ENCODE data around the gene PTPRN2. TPM values are rescaled to one million over a fixed set of nuclear protein-coding genes. Genes with fewer than 3 reads are reported as not detected.

Gene PTPRN2
- total RNA-seq, 1 donor from 2014 or later = 11.4 TPM

DNA sequence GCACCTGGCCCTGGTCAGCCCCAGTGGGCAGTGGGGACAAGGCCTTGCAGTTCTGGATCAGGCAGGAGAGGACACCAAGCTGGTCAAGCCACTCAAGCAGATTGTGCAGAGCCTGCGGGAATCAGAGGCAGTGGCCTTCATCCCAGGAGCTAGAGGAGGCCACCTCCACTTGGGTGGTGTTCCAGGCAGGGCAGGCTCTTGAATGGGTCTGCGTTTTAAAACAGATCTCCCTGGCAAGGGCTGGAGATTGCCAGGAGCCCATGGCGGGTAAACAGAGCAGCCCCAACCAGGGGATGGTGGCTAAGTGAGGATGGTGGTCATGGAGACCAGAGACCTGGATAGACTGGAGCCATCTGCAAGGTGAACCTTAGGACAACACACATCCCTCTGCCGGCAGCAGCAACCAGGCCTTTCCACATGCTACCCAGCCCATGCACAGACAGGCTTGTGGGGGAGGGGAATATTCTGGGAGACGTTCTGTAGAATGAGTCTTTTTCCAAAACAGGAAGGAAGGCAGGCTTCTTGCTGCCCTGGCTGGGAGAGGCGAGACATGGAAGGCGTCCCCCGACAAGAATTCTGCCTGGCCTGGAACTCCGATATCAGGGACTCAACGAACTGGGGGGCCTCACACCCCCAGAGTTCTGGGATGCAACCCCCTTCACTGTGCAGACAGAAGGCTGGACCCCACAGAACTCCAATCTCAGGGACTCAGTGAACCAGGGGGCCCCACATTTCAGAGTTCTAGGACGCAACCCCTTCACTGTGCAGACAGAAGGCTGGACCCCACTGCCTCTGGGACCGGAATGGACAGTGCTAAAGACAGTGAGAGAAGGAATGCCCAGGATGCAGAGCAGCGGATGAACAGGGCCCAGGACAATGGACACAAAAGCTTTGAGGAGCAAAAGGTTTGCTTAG is 264.8 kb downstream of the PTPRN2 start:
- no peak overlapping the region for H3K4me3 Mint-ChIP-seq (ENCODE audit: low read depth)
- no peak overlapping the region for H3K27ac Mint-ChIP-seq
- no peaks in the 10 kb centered on the region for H3K9me3 Mint-ChIP-seq (ENCODE audit: low read depth)
- DNase-seq (ENCODE audit: low spot score, unreplicated experiment) = no peak
- no peaks in the 10 kb centered on the region for H3K36me3 Mint-ChIP-seq (ENCODE audit: insufficient read depth)
- TF ChIP-seq, protein P1, sequence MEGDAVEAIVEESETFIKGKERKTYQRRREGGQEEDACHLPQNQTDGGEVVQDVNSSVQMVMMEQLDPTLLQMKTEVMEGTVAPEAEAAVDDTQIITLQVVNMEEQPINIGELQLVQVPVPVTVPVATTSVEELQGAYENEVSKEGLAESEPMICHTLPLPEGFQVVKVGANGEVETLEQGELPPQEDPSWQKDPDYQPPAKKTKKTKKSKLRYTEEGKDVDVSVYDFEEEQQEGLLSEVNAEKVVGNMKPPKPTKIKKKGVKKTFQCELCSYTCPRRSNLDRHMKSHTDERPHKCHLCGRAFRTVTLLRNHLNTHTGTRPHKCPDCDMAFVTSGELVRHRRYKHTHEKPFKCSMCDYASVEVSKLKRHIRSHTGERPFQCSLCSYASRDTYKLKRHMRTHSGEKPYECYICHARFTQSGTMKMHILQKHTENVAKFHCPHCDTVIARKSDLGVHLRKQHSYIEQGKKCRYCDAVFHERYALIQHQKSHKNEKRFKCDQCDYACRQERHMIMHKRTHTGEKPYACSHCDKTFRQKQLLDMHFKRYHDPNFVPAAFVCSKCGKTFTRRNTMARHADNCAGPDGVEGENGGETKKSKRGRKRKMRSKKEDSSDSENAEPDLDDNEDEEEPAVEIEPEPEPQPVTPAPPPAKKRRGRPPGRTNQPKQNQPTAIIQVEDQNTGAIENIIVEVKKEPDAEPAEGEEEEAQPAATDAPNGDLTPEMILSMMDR (IDR thresholded peaks at IDR 0.05; ENCODE audit: unreplicated experiment) = no peak
- peaks cover 8% of the 10 kb centered on the region for H3K4me1 Mint-ChIP-seq (ENCODE audit: low read depth)
- peaks cover 13% of the 10 kb centered on the region for H3K27me3 Mint-ChIP-seq

DNA sequence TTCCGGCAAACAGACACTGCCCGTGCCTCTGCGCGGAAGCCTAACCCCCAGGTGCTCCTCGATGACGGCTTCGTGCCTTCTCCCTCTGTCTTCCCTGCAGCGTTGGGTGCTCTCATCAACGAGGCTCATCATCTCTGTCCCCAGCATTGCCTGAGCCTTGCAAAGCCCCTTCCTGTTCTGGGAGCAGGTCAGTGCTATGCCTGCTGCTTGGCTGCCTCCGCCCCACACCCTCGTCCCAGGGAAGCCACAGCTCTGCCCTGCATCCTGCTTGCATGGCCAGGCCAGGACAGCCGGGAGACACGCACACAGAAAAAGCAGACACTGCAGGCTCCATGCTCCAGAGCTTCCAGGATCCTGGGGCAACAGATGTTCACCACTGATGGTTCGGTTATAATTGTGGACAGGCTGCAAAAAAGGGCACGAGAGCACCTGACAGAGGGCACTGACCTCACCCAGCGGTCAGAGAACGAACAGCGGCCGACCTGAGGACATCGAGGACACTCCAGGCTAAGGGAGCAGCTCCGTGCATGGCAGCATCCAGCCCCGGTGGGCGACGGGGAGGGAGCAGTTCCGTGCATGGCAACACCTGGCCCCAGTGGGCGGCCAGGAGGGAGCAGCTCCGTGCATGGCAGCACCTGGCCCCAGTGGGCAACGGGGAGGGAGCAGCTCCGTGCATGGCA is 265.5 kb downstream of the PTPRN2 start:
- no peaks in the 10 kb centered on the region for H3K9me3 Mint-ChIP-seq (ENCODE audit: low read depth)
- H3K27me3 Mint-ChIP-seq = peaks cover 19% of the 10 kb centered on the region
- H3K4me1 Mint-ChIP-seq (ENCODE audit: low read depth) = peaks cover 8% of the 10 kb centered on the region
- no peak overlapping the region for H3K27ac Mint-ChIP-seq
- no peak for DNase-seq (ENCODE audit: low spot score, unreplicated experiment)
- no peaks in the 10 kb centered on the region for H3K36me3 Mint-ChIP-seq (ENCODE audit: insufficient read depth)
- TF ChIP-seq, protein P1 (IDR thresholded peaks at IDR 0.05; ENCODE audit: unreplicated experiment) = no peak
- H3K4me3 Mint-ChIP-seq (ENCODE audit: low read depth) = no peak overlapping the region

DNA sequence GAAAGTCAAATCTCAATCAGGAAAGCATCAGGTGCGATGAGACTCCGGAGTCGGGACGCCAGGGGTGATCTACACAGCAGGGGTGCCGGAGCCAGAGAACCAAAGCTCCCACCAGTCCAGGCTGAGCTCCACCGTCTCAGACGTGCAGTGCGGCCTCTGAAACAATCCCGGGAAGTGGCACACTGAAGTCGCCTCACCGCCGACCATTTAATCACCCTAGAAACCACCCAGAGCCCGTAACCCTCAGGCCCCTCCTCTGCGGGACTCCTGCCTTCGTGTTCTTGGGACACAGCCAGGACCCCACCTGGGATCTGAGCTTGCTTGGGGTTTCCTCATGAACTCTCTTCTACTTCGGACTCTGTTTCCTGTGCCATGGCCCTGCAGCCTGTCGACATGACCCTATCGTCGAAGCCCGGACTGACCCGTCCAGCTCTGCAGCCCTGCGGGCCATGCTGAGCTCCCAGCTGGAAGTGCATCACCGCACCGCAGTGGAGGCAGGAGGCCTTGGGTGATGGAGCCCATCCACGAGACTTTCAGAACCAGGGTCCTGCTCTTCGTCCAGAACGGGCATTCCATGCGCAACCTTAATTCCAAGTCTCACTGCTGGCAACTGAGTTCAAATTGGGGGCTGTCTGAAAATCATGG is 266.4 kb downstream of the PTPRN2 start:
- H3K36me3 Mint-ChIP-seq (ENCODE audit: insufficient read depth) = no peaks in the 10 kb centered on the region
- no peak overlapping the region for H3K4me3 Mint-ChIP-seq (ENCODE audit: low read depth)
- no peak overlapping the region for H3K27ac Mint-ChIP-seq
- TF ChIP-seq, protein P1 (IDR thresholded peaks at IDR 0.05; ENCODE audit: unreplicated experiment) = no peak
- H3K4me1 Mint-ChIP-seq (ENCODE audit: low read depth) = peaks cover 8% of the 10 kb centered on the region
- no peaks in the 10 kb centered on the region for H3K9me3 Mint-ChIP-seq (ENCODE audit: low read depth)
- H3K27me3 Mint-ChIP-seq = peaks cover 21% of the 10 kb centered on the region
- no peak for DNase-seq (ENCODE audit: low spot score, unreplicated experiment)

DNA sequence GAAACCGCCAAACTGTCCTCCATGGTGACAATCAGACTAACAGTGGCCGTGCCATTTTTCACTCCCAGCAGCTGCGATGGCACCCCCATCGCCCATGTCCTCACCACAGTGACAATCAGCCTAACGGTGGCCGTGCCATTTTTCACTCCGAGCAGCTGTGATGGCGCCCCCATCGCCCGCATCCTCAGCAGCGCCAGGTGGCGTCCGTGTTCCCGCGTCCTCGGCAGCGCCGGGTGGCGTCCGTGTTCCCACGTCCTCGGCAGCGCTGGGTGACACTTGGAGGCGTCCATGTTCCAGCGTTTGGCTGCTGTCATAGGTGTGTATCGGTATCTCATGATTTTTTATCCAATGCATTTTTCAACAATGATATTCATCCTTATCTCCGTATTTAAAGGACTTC is 267.3 kb downstream of the PTPRN2 start:
- Mint-ChIP-seq H3K36me3 (ENCODE audit: insufficient read depth) (peaks cover 3% of the 10 kb centered on the region), H3K4me1 (ENCODE audit: low read depth) (peaks cover 2% of the 10 kb centered on the region), H3K27ac (no peak overlapping the region), H3K4me3 (ENCODE audit: low read depth) (no peak overlapping the region), H3K27me3 (peaks cover 21% of the 10 kb centered on the region), H3K9me3 (ENCODE audit: low read depth) (peaks cover 4% of the 10 kb centered on the region)
- TF ChIP-seq, protein P1 (IDR thresholded peaks at IDR 0.05; ENCODE audit: unreplicated experiment) = no peak
- no peak for DNase-seq (ENCODE audit: low spot score, unreplicated experiment)

DNA sequence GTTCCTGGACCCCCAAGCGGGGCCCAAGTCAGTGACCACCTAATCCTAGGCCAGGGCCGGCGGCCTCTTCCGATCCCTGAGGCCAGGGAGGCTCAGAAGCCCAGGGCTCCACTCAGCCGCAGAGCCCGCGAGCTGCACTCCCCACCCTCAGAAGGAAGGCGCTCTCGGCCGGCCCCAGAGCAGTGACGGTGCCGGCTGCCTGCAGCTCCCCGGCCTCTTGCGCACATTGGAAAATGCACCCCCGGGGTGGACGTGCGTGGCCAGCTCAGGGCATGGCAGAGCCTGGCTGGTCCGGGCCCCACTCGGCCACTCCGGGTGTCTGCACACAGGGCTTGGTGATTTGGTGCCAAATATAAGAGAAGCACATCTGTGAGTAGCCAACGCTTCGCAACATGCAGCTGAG is 269.1 kb downstream of the PTPRN2 start:
- TF ChIP-seq, protein P1 (IDR thresholded peaks at IDR 0.05; ENCODE audit: unreplicated experiment) = no peak
- H3K36me3 Mint-ChIP-seq (ENCODE audit: insufficient read depth) = peaks cover 5% of the 10 kb centered on the region
- H3K4me1 Mint-ChIP-seq (ENCODE audit: low read depth) = no peaks in the 10 kb centered on the region
- H3K27ac Mint-ChIP-seq = no peak overlapping the region
- H3K27me3 Mint-ChIP-seq = peaks cover 17% of the 10 kb centered on the region
- peaks cover 7% of the 10 kb centered on the region for H3K9me3 Mint-ChIP-seq (ENCODE audit: low read depth)
- DNase-seq (ENCODE audit: low spot score, unreplicated experiment) = no peak
- no peak overlapping the region for H3K4me3 Mint-ChIP-seq (ENCODE audit: low read depth)
